Transverse colon (tissue), 4 donors: Measurements from ENCODE around the gene PRPF6.

Experiments
- CTCF ChIP-seq, 5 experiments: fragments of 200-600 bp in 3 of 5; fragments of 450-650 bp in 2 of 5; sonication (generic) in 3 of 5; IDR thresholded peaks; 1 replicate in 2 of 5; 2 replicates in 3 of 5; pipeline ENCODE4 v1.5.1; 2016 to 2017; ENCODE audit warnings: antibody characterized with exemption in 5 of 5, inconsistent platforms in 3 of 5, mild to moderate bottlenecking in 2 of 5, moderate library complexity in 1 of 5
- POLR2A ChIP-seq: fragments of 450-650 bp; IDR thresholded peaks from one replicate; pipeline ENCODE4 v1.6.1; 2016; ENCODE audit warnings: antibody characterized with exemption, mild to moderate bottlenecking, moderate library complexity
- POLR2AphosphoS5 ChIP-seq, 3 donors: sonication (generic); formaldehyde crosslinking; IDR thresholded peaks; one replicate each; pipeline ENCODE4 v1.6.1; 2016; ENCODE audit warnings: antibody characterized with exemption in 3 of 3

DNA sequence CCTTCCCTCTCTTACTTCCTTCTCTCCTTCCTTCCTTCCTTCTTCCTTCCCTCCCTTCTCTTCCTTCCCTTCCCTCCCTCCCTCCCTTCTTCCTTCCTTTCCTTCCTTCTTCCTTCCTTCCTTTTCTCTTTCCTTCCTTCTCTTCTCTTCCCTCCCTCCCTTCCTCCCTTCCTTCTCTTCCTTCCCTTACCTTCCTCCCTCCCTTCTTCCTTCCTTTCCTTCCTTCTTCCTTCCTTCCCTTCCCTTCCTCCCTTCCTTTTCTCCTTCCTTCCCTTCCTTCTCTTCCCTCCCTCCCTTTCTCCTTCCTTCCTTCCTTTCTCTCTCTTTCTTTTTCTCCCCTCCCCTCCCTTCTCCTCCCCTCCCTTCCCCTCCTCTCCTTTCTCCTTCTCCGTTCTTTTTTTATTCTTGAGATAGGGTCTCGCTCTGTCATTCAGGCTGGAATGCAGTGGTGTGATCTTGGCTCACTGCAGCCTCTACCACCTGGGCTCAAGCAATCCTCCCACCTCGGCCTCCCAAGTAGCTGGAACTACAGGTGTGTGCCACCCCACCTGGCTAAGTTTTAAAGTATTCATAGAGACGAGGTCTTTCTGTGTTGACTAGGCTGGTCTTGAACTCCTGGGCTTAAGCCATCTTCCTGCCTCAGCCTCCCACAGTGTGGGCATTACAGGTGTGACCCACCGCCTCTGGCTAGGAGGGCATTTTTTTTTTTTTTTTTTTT lies 10.1 kb upstream of the PRPF6 start:
- no peak for TF ChIP-seq CTCF (IDR thresholded peaks at IDR 0.05)
- TF ChIP-seq POLR2A, result no peak
- no peak for TF ChIP-seq POLR2AphosphoS5 (IDR thresholded peaks at IDR 0.05)
